Adrenal gland (tissue), 12 donors: ENCODE results near the gene SH3BGRL2. TPM values are rescaled to one million over a fixed set of nuclear protein-coding genes. Genes with fewer than 3 reads are reported as not detected.

Source experiments
- DNase-seq, 7 donors: peaks; one replicate each; pipeline ENCODE4 v3.0.0-alpha.2; 2019 to 2020
- H3K27ac ChIP-seq, 5 donors: fragments of 200-600 bp; sonication (generic) in 4 of 5; 1 replicate in 3 of 5; 2 replicates in 2 of 5; pipeline versions ENCODE4 v1.5.1 to v1.8.0; 2016 to 2020; ENCODE audit warnings: mild to moderate bottlenecking in 1 of 5
- H3K27me3 ChIP-seq: fragments of 200-600 bp; 2 replicates; pipeline ENCODE4 v1.8.0; 2021
- H3K36me3 ChIP-seq, 2 donors: fragments of 200-600 bp; replicated peaks in 1 of 2; 1 replicate in 1 of 2; 2 replicates in 1 of 2; pipeline versions ENCODE4 v1.5.1 to v1.8.0; 2018 to 2022
- H3K4me1 ChIP-seq, 2 donors: fragments of 200-600 bp; replicated peaks in 1 of 2; 1 replicate in 1 of 2; 2 replicates in 1 of 2; pipeline versions ENCODE4 v1.5.1 to v1.8.0; 2018 to 2021
- H3K4me3 ChIP-seq, 4 donors: fragments of 200-600 bp; sonication (generic) in 3 of 4; one replicate each; pipeline ENCODE4 v1.5.1; 2016 to 2018
- H3K9me3 ChIP-seq, 3 donors: fragments of 200-600 bp; sonication (generic) in 1 of 3; replicated peaks in 1 of 3; 1 replicate in 2 of 3; 2 replicates in 1 of 3; pipeline versions ENCODE4 v1.5.1 to v1.8.0; 2016 to 2021
- CTCF ChIP-seq, 6 experiments: fragments of 450-650 bp in 4 of 6; fragments of 200-600 bp in 2 of 6; sonication (generic) in 1 of 6; IDR thresholded peaks; 1 replicate in 5 of 6; 2 replicates in 1 of 6; pipeline versions ENCODE4 v1.5.1 to v1.8.0; 2016 to 2021; ENCODE audit warnings: antibody characterized with exemption in 6 of 6, mild to moderate bottlenecking in 2 of 6, moderate library complexity in 1 of 6
- POLR2A ChIP-seq, 2 donors: fragments of 450-650 bp; IDR thresholded peaks; one replicate each; pipeline ENCODE4 v1.6.1; 2017; ENCODE audit warnings: antibody characterized with exemption in 2 of 2, mild to moderate bottlenecking in 2 of 2, moderate library complexity in 1 of 2
- WGBS, 4 donors: extraction: QIAGEN DNeasy Blood & Tissue Kit in 2 of 4; methylation state at CpG; one replicate each; pipeline versions ENCODE4 v1.1.5 to v1.1.7; 2013 to 2017; 5-methylcytosine and 5-hydroxymethylcytosine counted together
- intact Hi-C, 2 donors: fragments of 100-400 bp; cut with DNase I; formaldehyde crosslinking; loops; one replicate each; pipeline versions ENCODE4 v1.14.1 to v1.15.0; 2022 to 2023
- polyA plus RNA-seq, 3 donors: library from polyadenylated mRNA; stranded (reverse); fragments of 200-250 nt in 2 of 3; fragments of 350-450 nt in 1 of 3; fragmentation: Illumina TruSeq in 1 of 3; extraction: RNeasy Lipid Tissue Mini Kit (QIAGEN cat#74804) in 1 of 3; gene quantifications; one replicate each; pipeline ENCODE4 v1.2.3, GENCODE V29; 2013 to 2014
- total RNA-seq, 9 donors: library from RNA; depleted of rRNA in 4 of 9; stranded (reverse); fragments of >200 nt in 4 of 9; fragments of 120-200 nt in 1 of 9; fragmentation: NEBNext Ultra II Directional in 1 of 9; extraction: Animal tissue kit (Norgen Biotek cat#: 25700) in 1 of 9; gene quantifications; one replicate each; pipeline versions ENCODE4 v1.1.0 to v1.2.4, GENCODE V29; 2013 to 2023
- donor health status: healthy with polysubstance abuse.
- donor health status: Bipolar disorder and iron deficiency.
- donor health status: DM: yes; HTN: yes; CAD: no.
- donor health status: DM: no; HTN: no; CAD: no.
- donor health status: DM: no; HTN: no; CAD: no.
- donor health status: DM: yes; HTN: yes; CAD: no.

SH3BGRL2 gene
- total and polyA plus RNA-seq, 12 donors, result 3.8 to 13.3 (median 9.0) TPM

DNA sequence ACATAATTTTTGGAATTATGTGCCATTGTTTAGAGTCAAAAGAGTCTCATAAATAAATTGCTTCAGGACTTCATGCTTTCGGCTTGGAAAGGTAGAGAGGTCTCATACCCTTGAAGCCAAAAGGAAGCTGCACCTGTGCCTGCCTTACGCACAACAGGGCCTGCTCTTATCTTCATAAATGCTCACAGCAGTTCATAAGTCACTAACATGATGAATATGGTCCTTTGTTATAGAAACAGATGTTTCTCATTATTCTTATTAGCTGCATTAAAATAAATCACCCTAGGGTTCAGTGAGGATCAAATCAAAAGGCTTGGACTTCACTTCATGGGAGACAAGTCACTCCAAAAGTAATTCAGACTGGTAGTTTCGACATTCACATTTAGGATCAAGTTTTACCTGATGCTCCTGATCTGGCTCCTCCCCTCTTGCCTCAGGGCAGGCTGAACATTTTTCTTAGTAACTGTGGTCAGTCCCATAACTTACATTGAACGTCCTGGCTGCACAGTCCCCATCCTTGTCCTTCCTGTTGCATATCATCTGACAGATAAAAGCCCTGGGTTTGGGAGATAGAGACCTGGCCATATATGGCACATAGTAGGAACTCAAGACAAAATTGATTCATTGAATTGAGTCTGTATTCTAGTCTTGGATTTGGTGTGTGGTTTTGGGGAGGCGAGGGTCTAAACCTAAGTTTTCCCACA is 20.7 kb upstream of the SH3BGRL2 start:
- H3K4me3 ChIP-seq, result no peak overlapping the region
- no peaks in the 10 kb centered on the region for H3K36me3 ChIP-seq
- TF ChIP-seq CTCF (IDR thresholded peaks at IDR 0.05), result no peak
- TF ChIP-seq POLR2A (IDR thresholded peaks at IDR 0.05), result no peak
- H3K27ac ChIP-seq, result no peak overlapping the region
- no peaks in the 10 kb centered on the region for H3K4me1 ChIP-seq
- no peaks in the 10 kb centered on the region for H3K27me3 ChIP-seq
- no peak for DNase-seq
- WGBS, 4 donors, result 67 to 81% (median 71%) methylated on average over 5 of the region's 5 CpGs
- intact Hi-C loops, result no loop called here
- H3K9me3 ChIP-seq, result no peaks in the 10 kb centered on the region

DNA sequence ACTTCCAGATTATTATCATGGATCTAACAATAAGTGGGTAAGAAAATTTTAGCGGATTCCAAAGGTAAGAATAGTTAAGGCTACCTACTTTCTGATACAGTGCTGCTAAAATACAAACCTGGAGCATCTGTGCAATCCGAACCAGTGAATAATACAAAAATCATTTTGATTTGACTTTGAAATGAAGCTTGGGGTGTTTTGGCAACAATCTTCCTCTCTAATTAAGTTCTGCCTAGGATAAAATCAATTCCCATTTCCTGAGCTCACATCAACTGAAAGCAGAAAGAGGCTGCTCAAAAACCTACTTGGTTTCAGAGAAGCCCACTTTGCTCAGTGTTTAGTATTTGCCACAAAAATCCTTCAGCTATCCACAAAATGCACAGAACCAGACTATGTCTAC is 18.7 kb upstream of the SH3BGRL2 start:
- 88 to 92% (median 90%) methylated on average over 2 of the region's 2 CpGs for WGBS, 4 donors
- intact Hi-C loops, result no loop called here
- no peaks in the 10 kb centered on the region for H3K9me3 ChIP-seq

DNA sequence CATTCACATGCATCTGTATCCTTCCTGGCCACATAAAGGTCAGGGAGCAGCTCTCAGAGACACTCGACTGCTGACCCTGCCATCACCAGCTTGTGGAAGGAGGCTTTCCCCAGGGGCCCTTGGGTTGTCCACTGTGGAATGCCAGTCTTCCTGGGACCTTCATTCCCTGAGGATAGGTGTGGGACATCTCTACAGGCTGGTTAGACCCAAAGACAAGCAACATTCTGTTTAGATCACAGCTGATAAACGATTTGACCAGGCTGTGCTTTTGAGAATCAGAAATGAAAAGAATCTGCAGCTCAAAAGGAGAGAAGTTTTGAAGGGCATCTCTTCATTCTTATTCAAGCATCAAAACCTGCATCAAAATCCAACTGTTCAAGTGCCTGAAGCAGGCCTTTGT is 18.2 kb upstream of the SH3BGRL2 start:
- DNase-seq, result no peak
- Histone ChIP-seq H3K27ac (no peak overlapping the region), H3K36me3 (no peaks in the 10 kb centered on the region), H3K9me3 (no peaks in the 10 kb centered on the region), H3K4me1 (no peaks in the 10 kb centered on the region), H3K27me3 (no peaks in the 10 kb centered on the region), H3K4me3 (no peak overlapping the region)
- WGBS, 4 donors, result 82 to 89% (median 87%) methylated on average over 2 of the region's 2 CpGs
- intact Hi-C loops, result no loop called here
- no peak for TF ChIP-seq CTCF (IDR thresholded peaks at IDR 0.05)
- no peak for TF ChIP-seq POLR2A (IDR thresholded peaks at IDR 0.05)

More for the DNA sequence above, 18.7 kb upstream of the SH3BGRL2 start:
- no peaks in the 10 kb centered on the region for H3K36me3 ChIP-seq
- no peak for DNase-seq
- no peaks in the 10 kb centered on the region for H3K4me1 ChIP-seq
- no peak overlapping the region for H3K4me3 ChIP-seq
- TF ChIP-seq CTCF (IDR thresholded peaks at IDR 0.05) (no peak), POLR2A (IDR thresholded peaks at IDR 0.05) (no peak)
- H3K27ac ChIP-seq, result no peak overlapping the region
- no peaks in the 10 kb centered on the region for H3K27me3 ChIP-seq

GRCh38 chr6:79613912-79614311 is 17.2 kb upstream of the SH3BGRL2 start:
- H3K27me3 ChIP-seq, result no peaks in the 10 kb centered on the region

More at GRCh38 chr6:79613912-79614311, 17.2 kb upstream of the SH3BGRL2 start:
- no peaks in the 10 kb centered on the region for H3K36me3 ChIP-seq
- intact Hi-C loops, result no loop called here
- no peak for TF ChIP-seq CTCF (IDR thresholded peaks at IDR 0.05)
- TF ChIP-seq POLR2A (IDR thresholded peaks at IDR 0.05), result no peak
- H3K4me1 ChIP-seq, result no peaks in the 10 kb centered on the region
- WGBS, 4 donors, result 77 to 87% (median 87%) methylated on average over 6 of the region's 6 CpGs
- DNase-seq, result no peak
- H3K27ac ChIP-seq, result no peak overlapping the region
- no peaks in the 10 kb centered on the region for H3K9me3 ChIP-seq
- H3K4me3 ChIP-seq, result no peak overlapping the region
